Kidney (tissue), 14 donors: ENCODE data around the gene RGS4. TPM values are rescaled to one million over a fixed set of nuclear protein-coding genes. Genes with fewer than 3 reads are reported as not detected.

Source experiments
- DNase-seq, 5 donors: peaks; one replicate each; pipeline ENCODE4 v3.0.0-alpha.2; 2013 to 2020
- FAIRE-seq: peaks from 2 replicates; lab custom pipeline; 2012; peaks lifted over from hg19 to GRCh38; lab: Jason Lieb, UNC
- H3K27ac ChIP-seq, 2 donors: one replicate each; pipeline ENCODE4 v1.7.0; 2013; ENCODE audit warnings: low read depth in 2 of 2, low read length in 2 of 2, inconsistent platforms in 1 of 2
- H3K27me3 ChIP-seq: one replicate; pipeline ENCODE4 v1.7.1; 2013; ENCODE audit warnings: low read length, inconsistent platforms; ENCODE audit not compliant: control insufficient read depth, insufficient read depth
- H3K36me3 ChIP-seq, 3 donors: one replicate each; pipeline versions ENCODE4 v1.7.0 to v1.7.1; 2013; ENCODE audit warnings: low read length in 3 of 3, control low read depth in 1 of 3, inconsistent platforms in 1 of 3; ENCODE audit not compliant: insufficient read depth in 3 of 3, control insufficient read depth in 2 of 3
- H3K4me1 ChIP-seq, 3 donors: one replicate each; pipeline versions ENCODE4 v1.7.0 to v1.7.1; 2013; ENCODE audit warnings: low read length in 3 of 3, inconsistent platforms in 1 of 3, low read depth in 1 of 3; ENCODE audit not compliant: control insufficient read depth in 2 of 3, insufficient read depth in 2 of 3
- H3K4me3 ChIP-seq, 3 donors: one replicate each; pipeline versions ENCODE4 v1.7.0 to v1.8.1; 2013; ENCODE audit warnings: low read length in 3 of 3, control low read depth in 1 of 3, inconsistent platforms in 1 of 3
- H3K9ac ChIP-seq, 3 donors: one replicate each; pipeline versions ENCODE4 v1.7.0 to v1.7.1; 2013; ENCODE audit warnings: low read length in 3 of 3, control low read depth in 1 of 3, inconsistent platforms in 1 of 3
- H3K9me3 ChIP-seq, 3 donors: one replicate each; pipeline versions ENCODE4 v1.7.0 to v1.7.1; 2013; ENCODE audit warnings: low read length in 3 of 3, control low read depth in 1 of 3, inconsistent platforms in 1 of 3; ENCODE audit not compliant: control insufficient read depth in 2 of 3, insufficient read depth in 1 of 3
- intact Hi-C: fragments of 100-400 bp; cut with DNase I; formaldehyde crosslinking; loops from one replicate; pipeline ENCODE4 v1.11.1; 2022
- polyA plus RNA-seq: library from polyadenylated mRNA; stranded (reverse); fragments of 350-450 nt; fragmentation: Illumina TruSeq; extraction: RNeasy Lipid Tissue Mini Kit (QIAGEN cat#74804); gene quantifications from one replicate; pipeline ENCODE4 v1.2.3, GENCODE V29; 2014; ENCODE audit warnings: low read depth, low replicate concordance; ENCODE audit not compliant: insufficient read depth
- total RNA-seq: library from RNA; stranded (reverse); fragmentation: NEBNext Ultra II Directional; extraction: Animal tissue kit (Norgen Biotek cat#: 25700); gene quantifications from one replicate; pipeline ENCODE4 v1.2.1, GENCODE V29; 2021
- TF ChIP-seq, protein P1 (sequence below): IDR thresholded peaks from 3 replicates; pipeline ENCODE4 v1.5.1; 2012; ENCODE audit warnings: mild to moderate bottlenecking, moderate library complexity, borderline replicate concordance; ENCODE audit not compliant: insufficient read depth; ENCODE audit errors: extremely low read depth
- donor health status: control.
- donor health status: control.
- donor health status: control.
- donor health status: control.
- donor health status: control.
- donor health status: DM: yes; HTN: yes; CAD: no.
- donor health status: Normal renal cell carcinoma (clear cell type).

RGS4 gene
- total and polyA plus RNA-seq, 2 donors from 2014 or later: 2.0 to 3.1 TPM

DNA sequence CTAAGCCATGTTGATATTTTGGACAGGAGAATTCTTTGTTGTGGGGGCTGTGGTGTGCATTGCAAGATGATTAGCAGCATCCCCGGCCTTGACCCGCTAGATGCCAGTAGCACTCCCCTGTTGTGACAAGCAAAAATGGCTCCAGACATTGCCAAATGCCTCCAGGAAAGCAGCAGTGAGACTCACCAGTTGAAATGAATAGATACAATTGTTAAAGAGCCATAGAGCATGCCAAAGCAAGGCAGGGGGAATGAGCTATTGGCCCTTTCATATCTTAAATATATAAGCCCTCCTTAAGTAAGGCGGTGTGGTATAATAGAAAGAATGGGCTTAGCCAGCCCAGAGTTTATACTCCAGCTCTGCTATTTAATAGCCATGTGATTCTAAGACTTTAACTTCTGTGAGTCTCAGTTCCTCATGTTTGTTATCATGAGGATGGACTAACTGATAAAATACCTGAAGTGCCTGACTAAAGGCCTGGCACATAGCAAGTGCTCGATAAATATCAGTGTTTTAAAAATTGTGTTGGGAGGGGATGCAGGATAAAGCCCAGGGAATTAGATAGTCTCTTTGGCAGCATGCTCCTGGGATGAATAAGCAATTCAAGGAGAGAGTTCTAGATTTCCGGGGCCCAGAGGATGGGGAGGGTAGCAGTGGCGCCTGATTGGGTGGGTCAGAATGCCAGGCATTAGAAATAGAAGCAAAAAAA, 21.1 kb upstream of the RGS4 start:
- Histone ChIP-seq H3K27me3 (no peaks in the 10 kb centered on the region), H3K9ac (no peak overlapping the region), H3K9me3 (no peaks in the 10 kb centered on the region), H3K4me1 (no peaks in the 10 kb centered on the region), H3K36me3 (no peaks in the 10 kb centered on the region), H3K4me3 (no peak overlapping the region), H3K27ac (no peak overlapping the region)
- FAIRE-seq (no peak), DNase-seq (no peak)
- intact Hi-C loops: no loop called here
- TF ChIP-seq, protein P1, sequence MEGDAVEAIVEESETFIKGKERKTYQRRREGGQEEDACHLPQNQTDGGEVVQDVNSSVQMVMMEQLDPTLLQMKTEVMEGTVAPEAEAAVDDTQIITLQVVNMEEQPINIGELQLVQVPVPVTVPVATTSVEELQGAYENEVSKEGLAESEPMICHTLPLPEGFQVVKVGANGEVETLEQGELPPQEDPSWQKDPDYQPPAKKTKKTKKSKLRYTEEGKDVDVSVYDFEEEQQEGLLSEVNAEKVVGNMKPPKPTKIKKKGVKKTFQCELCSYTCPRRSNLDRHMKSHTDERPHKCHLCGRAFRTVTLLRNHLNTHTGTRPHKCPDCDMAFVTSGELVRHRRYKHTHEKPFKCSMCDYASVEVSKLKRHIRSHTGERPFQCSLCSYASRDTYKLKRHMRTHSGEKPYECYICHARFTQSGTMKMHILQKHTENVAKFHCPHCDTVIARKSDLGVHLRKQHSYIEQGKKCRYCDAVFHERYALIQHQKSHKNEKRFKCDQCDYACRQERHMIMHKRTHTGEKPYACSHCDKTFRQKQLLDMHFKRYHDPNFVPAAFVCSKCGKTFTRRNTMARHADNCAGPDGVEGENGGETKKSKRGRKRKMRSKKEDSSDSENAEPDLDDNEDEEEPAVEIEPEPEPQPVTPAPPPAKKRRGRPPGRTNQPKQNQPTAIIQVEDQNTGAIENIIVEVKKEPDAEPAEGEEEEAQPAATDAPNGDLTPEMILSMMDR: no peak

- Histone ChIP-seq H3K36me3 (no peaks in the 10 kb centered on the region), H3K27me3 (no peaks in the 10 kb centered on the region), H3K4me3 (no peak overlapping the region), H3K9me3 (no peaks in the 10 kb centered on the region), H3K27ac (no peak overlapping the region), H3K9ac (no peak overlapping the region), H3K4me1 (no peaks in the 10 kb centered on the region)
- intact Hi-C loops: no loop called here
- no peak for FAIRE-seq
- TF ChIP-seq, protein P1: no peak
- no peak for DNase-seq
These were observed 20.3 kb upstream of the RGS4 start for GRCh38 chr1:163048869-163049268.

GRCh38 chr1:163049296-163049695, 19.9 kb upstream of the RGS4 start:
- no peak overlapping the region for H3K27ac ChIP-seq
- FAIRE-seq (no peak), DNase-seq (no peak)
- TF ChIP-seq, protein P1: no peak
- H3K4me3 ChIP-seq: no peak overlapping the region
- H3K36me3 ChIP-seq: no peaks in the 10 kb centered on the region
- H3K27me3 ChIP-seq: no peaks in the 10 kb centered on the region
- H3K4me1 ChIP-seq: no peaks in the 10 kb centered on the region
- H3K9me3 ChIP-seq: no peaks in the 10 kb centered on the region
- no peak overlapping the region for H3K9ac ChIP-seq
- intact Hi-C loops: no loop called here

DNA sequence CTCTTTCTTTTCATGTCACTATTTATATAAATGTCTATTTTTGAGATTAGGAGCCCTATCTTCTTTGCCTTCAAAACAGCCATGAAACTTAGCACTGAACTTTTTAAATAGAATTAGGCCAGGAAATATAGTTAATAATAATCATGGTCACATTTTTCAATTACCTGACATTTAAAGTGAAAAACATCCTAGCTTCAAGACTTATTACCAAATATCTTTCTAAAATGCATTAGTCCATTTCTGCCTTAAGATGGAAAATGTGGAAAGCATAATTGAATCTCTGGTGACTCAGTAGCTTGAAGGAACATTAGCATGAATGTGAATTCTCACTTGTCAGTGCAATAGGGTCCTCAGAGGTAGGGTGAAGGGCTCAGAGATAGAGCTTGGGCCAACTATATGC, 18.7 kb upstream of the RGS4 start:
- Histone ChIP-seq H3K27ac (no peak overlapping the region), H3K9ac (no peak overlapping the region), H3K4me3 (no peak overlapping the region), H3K4me1 (no peaks in the 10 kb centered on the region), H3K27me3 (no peaks in the 10 kb centered on the region), H3K36me3 (no peaks in the 10 kb centered on the region), H3K9me3 (no peaks in the 10 kb centered on the region)
- no peak for FAIRE-seq
- intact Hi-C loops: no loop called here
- TF ChIP-seq, protein P1: no peak
- DNase-seq: no peak
